Stimulated activated CD4-positive, alpha-beta T cell treated with anti-CD3 and anti-CD28 coated beads, TNF-alpha, amount 100 ng/mL, for 1 hour (primary cell): ENCODE measurements around the gene BPTF.
"Not testable (repeated sequence)": the region's sequence is repeated elsewhere in the genome, so short reads cannot be mapped to it uniquely, and the experiment has no call there.

Experiments used
- DNase-seq, 3 donors: peaks; one replicate each; pipeline ENCODE4 v3.0.0-alpha.2; 2020; ENCODE audit warnings: low read depth in 3 of 3, low spot score in 1 of 3

The BPTF gene, protein sequence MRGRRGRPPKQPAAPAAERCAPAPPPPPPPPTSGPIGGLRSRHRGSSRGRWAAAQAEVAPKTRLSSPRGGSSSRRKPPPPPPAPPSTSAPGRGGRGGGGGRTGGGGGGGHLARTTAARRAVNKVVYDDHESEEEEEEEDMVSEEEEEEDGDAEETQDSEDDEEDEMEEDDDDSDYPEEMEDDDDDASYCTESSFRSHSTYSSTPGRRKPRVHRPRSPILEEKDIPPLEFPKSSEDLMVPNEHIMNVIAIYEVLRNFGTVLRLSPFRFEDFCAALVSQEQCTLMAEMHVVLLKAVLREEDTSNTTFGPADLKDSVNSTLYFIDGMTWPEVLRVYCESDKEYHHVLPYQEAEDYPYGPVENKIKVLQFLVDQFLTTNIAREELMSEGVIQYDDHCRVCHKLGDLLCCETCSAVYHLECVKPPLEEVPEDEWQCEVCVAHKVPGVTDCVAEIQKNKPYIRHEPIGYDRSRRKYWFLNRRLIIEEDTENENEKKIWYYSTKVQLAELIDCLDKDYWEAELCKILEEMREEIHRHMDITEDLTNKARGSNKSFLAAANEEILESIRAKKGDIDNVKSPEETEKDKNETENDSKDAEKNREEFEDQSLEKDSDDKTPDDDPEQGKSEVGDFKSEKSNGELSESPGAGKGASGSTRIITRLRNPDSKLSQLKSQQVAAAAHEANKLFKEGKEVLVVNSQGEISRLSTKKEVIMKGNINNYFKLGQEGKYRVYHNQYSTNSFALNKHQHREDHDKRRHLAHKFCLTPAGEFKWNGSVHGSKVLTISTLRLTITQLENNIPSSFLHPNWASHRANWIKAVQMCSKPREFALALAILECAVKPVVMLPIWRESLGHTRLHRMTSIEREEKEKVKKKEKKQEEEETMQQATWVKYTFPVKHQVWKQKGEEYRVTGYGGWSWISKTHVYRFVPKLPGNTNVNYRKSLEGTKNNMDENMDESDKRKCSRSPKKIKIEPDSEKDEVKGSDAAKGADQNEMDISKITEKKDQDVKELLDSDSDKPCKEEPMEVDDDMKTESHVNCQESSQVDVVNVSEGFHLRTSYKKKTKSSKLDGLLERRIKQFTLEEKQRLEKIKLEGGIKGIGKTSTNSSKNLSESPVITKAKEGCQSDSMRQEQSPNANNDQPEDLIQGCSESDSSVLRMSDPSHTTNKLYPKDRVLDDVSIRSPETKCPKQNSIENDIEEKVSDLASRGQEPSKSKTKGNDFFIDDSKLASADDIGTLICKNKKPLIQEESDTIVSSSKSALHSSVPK (N-terminal part only)

GRCh38 chr17:67824735-67825626 lies at the start of gene BPTF:
TSS of gene BPTF (plus strand) at chr17:67825503. CDS start at chr17:67825725, 222 bp downstream.
- peak; percentile 73 to 84 (median 83) for DNase-seq

DNA sequence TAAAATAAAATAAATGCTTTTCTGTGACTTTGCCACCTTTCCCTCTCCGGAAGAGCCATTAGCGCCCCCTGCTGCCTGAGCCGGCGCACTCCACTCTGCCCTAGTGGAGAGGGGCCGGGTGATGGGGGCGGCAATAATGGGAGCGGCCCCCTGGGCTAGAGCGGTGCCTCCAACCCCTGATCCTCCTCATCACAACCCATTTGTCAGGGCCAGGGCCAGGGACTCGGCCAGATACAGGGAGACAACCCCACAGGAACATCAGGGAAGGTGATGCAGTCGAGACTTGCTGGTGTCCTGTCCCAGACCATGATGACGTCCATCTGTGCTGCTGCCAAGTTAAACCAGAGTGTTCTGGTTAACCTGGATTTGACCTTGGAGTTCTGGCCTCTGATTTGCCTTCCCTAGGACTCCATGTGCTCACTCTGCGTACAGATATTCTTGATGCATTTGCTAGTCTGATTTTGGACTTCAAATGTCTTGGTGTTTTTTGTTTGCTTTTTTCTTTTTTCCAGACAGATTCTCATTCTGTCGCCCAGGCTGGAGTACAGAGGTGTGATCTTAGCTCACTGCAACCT lies 46.1 kb upstream of the BPTF start:
- DNase-seq, result no peak

DNA sequence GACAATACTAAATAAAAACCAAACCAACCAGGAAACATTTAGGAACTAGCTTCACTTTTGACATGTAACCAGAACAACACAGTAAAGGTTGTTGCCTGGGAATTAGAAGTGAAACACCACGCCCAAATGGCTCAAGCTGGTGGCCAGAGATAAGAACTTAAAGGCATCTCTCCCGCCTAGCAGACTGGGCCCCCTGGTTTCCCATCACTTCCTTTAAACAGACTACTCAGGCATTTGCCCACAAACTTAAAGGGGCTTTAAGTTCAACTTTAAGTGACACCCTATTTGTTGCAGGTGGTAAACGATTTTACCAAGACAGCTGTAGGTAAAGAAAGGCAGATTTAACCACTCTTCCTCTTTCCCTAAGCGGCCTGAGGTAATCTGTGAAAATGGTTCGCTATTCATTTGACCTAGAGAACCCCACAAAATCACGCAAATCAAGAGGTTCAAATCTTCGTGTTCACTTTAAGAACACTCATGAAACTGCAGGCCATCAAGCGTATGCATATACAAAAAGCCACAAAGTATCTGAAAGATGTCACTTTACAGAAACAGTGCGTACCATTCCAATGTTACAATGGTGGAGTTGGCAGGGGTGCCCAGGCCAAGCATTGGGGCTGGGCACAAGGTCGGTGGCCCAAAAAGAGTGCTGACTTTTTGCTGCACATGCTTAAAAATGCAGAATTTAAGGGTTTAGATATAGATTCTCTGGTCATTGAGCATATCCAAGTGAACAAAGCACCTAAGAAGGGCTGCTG lies 40.8 kb upstream of the BPTF start:
- no peak for DNase-seq

- no peak for DNase-seq
Measured at GRCh38 chr17:67785122-67785477, 40.2 kb upstream of the BPTF start.

- DNase-seq, result no peak
Measured at GRCh38 chr17:67785504-67785903, 39.8 kb upstream of the BPTF start.

- DNase-seq, result peak in 2 of 3 donors; percentile 10 to 12
Measured at GRCh38 chr17:67800495-67800928, 24.8 kb upstream of the BPTF start.

- DNase-seq, result no peak
Measured at GRCh38 chr17:67801626-67802175, 23.6 kb upstream of the BPTF start.

- DNase-seq, result no peak
Measured at GRCh38 chr17:67810464-67810863, 14.8 kb upstream of the BPTF start.

DNA sequence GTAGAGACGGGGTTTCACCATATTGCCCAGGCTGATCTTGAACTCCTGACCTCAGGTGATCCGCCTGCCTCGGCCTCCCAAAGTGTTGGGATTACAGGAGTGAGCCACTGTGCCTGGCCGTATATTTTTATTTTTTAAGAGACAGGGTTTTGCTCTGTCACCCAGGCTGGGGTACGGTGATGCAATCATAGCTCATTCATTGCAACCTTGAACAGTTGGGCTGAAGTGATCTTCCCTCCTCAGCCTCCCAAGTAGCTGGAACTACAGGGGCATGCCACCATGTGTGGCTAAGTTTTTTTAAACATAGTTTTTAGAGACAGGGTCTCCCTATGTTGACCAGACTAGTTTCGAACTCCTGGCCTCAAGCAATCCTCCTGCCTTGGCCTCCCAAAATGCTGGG lies 12.9 kb upstream of the BPTF start:
- DNase-seq, result not testable (repeated sequence)

DNA sequence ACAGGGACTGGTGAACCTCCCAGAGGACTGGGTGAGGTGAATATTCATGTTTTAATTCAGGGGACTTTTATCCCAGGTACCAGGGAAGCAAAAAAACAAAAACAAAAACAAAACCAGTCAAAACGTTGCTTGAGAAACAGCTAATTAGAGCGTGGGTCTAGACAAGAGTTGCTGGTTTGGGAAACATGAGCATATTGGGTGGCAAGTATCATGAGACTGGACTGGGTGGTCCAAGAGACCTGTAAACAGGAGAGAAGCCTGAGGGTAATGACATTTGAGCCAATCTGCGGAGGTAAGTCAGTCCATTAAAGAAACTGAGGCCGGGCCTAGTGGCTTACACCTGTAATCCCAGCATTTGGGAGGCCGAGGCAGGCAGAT lies 11.5 kb upstream of the BPTF start:
- DNase-seq, result no peak

DNA sequence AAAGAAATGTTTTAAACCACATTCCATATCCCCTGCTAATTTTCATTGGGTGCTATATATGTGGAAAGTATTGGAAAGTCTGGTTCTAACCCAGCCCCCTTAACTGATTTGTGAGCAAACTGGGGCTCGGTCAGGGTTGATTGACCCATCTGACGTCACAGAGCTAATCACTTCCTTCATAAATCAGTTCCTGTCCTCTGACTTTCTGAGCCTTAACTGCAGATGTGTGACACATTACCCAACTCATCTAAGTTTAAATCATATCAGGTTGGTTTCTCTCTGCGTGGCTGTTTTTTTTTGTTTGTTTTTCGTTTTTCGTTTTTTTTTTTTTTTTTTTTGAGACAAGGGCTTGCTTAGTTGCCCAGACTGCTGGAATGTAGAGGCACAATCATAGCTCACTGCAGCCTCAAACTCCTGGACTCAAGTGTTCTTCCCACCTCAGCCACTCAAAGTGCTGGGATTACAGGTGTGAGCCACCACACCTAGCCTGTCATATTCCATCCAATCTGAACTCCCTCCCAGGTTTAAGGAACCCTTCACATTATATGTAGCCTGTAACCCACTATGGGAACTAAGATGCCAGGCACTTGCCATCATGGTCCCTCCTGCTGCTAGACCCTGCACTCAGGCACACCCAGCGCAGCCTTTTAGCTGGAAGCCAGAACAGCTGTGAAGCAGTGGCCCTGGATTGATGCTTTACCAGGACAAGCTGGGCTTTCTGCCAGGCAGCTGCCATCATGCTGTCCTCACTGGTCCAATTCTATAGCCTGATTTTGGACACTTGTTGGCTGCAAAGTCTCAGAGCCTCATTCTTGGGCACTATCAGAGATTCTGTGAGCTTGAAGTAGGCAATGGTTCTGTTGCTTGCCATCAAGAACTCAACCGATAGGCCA lies 6.9 kb upstream of the BPTF start:
- no peak for DNase-seq

DNA sequence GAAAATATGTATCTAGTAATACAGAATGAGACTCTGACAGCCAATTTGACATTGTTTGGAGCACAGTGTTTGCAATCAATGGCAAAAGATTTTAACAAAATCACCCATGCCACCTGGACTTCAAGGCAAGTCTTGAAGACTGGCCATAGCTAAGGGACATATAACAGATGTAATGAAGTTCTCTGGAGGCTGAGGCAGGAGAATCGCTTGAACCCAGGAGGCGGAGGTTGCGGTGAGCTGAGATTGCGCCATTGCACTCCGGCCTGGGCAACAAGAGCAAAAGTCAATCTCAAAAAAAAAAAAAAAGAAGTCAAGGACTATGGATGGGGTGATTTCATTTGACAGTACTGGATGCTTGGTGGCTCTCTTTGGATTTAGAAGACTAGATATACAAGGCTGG lies 5.6 kb upstream of the BPTF start:
- no peak for DNase-seq

DNA sequence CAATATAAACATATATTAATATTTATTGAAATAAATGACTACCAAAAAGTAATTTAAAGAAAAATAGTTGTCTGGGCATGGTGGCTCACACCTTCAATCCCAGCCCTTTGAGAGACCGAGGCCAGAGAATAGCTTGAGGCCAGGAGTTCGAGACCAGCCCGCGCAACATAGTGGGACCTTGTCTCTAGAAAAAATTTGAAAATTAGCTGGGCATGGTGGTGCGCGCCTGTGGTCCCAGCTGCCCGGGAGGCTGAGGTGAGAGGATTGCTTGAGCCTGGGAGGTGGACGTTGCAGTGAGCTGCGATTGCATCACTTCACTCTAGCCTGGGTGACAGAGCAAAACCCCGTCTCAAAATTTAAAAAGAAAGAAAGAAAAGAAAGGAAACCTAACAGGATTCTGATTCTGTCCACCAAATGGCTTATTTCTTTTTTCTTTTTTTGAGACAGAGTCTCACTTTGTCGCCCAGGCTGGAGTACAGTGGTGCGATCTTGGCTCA lies 3.4 kb upstream of the BPTF start:
- DNase-seq, result no peak

- DNase-seq, result peak in 2 of 3 donors; percentile 18 to 30
Measured at GRCh38 chr17:67825627-67826601, 611 bp downstream of the BPTF start.

DNA sequence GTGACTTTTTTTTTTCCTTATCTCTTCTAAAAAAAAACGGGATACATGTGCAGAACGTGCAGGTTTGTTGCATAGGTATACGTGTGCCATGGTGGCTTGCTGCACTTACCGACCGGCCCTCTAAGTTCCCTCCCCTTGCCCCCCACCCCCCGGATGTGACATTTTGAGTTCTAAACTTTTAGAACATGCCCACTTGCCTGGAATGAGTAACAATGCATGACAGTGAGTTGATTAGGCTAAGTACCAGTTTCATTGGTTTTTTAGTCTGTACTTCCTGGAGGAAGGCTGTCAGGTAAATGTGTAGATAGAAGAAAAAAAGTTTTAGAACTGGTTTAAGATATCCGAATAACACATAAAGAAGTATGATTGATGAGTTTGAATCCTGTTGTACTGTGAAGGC lies 4.0 kb downstream of the BPTF start:
- peak in 1 of 3 donors; percentile 23 for DNase-seq

- DNase-seq, result no peak
Measured at GRCh38 chr17:67830440-67830839, 5.1 kb downstream of the BPTF start.

GRCh38 chr17:67831268-67831667 lies 6.0 kb downstream of the BPTF start:
- DNase-seq, result no peak
